HG03159 (cell line): ENCODE measurements around the gene GRID1.

Experiments
- ATAC-seq: cut with Tn5 transposase; IDR thresholded peaks from one replicate; pipeline ENCODE4 v1.9.1; 2021; ENCODE audit warnings: mild to moderate bottlenecking, moderate library complexity; ENCODE audit not compliant: unreplicated experiment

Gene GRID1

DNA sequence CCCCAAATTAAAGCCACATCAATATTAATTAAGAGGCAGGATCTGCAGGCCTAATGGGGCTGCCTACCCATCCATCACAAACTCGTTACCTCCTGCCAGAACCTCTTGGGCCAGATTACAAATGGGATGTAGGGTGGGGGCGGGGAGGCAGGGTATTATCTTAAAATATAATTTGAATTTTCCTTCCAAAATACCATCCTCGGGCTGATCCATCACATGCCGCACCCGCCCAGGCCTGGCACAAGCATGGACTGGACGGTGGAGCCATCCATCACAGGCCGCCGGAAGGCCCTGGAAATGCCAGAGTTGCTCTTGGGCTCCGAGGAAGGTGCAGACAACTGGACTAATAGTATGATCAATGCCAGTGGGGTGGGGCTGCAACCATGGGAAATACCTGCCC, 212.8 kb downstream of the GRID1 start:
- ATAC-seq = no peak

DNA sequence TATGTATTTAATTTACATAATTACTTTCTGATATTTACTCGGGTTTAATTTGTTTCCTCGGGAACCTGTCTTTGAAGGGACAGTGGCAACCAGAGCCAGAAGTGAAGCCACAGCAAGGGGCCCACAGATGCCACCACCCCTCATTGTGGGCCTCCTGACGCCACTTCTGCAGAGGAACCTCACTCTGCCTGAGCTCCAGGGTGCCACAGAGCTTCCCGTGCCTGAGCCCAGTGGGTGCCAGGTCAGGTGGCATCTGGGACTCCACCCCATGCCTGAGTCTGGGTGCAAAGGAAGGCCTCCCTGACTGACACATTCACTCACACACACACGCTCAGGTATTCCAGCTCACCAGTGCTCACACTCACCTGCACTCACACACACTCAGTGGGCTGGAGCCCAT, 213.7 kb downstream of the GRID1 start:
- no peak for ATAC-seq

DNA sequence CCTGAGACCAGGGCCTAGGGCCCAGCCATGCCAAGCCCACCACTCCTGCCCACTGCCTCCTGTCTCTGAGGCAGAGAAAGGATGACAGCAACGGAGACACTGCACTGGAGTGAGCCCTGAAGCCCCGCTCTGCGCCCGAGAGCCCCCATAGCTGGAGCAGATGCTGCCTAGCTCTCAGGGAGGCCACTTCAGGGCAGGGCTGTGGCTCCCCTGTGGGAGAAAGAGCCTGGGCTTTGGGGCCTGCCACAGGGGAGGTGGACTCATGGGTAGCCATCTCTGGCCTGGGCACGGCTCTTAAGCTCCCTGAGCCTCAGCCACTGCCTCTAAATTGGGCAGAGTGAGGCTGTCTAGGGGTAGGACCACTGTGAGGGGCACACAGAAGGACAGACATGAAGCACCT, 214.2 kb downstream of the GRID1 start:
- ATAC-seq = no peak

- no peak for ATAC-seq
Measured at GRCh38 chr10:86151613-86152012, 215.0 kb downstream of the GRID1 start.

DNA sequence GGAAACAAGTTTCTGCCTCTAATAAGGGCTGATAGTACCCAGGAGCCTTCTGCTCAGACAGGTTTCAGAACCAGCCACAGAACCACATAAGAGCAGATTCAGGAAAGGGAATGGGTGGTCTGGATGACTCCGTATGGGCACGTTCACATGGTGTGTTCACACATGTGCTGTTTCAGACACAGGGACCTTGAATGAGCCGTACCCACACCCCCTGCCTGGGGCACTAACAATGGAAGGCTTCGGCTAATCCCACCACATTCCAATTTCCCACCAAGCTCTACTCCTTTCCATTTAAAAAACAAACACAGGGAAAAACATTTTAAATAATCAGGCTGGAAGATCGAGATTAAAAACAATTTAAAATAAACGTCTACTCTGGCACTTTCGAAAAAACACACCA, 217.3 kb downstream of the GRID1 start:
- no peak for ATAC-seq

GRCh38 chr10:86148117-86148516, 218.5 kb downstream of the GRID1 start:
- ATAC-seq = no peak

DNA sequence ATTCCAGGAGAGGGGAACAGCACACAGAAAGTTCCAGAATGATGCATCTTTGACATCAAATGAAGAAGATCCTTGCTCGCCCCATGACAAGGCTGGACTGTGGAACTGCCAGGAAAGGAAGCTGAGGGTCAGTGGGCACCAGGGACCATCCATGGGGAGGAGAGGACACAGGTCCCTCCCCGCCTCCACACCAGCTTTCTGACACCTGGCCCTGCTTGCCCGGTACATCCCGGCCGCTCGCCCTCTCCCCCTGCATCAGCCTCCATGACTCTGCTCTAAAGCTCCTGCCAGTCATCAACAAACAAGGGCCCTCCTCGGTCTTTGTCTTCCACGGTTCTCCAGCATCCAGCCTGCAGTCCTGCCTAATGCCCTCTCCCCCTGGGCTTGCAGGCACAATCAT, 222.3 kb downstream of the GRID1 start:
- ATAC-seq = no peak

GRCh38 chr10:86141896-86142295, 224.7 kb downstream of the GRID1 start:
- ATAC-seq = no peak

DNA sequence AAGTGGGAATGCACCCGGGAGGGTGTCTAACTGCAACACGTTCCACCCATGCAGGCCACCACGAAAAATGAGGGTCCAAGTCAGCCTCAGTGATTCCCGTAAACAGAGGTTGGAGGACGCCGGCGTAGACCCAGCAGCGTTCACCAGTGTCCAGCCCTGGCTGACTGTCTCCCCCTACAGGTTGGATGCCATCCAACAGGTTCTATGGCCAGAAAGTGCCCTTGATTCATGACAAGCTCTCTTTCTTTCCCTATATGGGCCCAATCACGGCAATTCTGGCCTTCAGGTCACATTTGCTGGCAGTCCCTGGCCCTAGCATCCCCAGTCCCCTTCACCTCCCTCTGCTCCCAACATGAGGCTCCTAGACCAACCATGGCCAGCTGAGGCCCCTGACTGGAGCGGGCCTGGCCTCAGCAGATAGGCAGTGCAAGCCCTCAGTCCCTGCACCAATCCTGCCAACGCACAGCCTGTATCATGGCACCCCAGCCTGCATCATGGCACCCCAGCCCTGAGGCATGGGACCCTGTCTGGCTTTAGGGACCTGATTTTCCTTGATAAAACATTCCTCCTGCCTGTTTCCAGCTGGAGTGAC, 227.4 kb downstream of the GRID1 start:
- ATAC-seq = no peak

DNA sequence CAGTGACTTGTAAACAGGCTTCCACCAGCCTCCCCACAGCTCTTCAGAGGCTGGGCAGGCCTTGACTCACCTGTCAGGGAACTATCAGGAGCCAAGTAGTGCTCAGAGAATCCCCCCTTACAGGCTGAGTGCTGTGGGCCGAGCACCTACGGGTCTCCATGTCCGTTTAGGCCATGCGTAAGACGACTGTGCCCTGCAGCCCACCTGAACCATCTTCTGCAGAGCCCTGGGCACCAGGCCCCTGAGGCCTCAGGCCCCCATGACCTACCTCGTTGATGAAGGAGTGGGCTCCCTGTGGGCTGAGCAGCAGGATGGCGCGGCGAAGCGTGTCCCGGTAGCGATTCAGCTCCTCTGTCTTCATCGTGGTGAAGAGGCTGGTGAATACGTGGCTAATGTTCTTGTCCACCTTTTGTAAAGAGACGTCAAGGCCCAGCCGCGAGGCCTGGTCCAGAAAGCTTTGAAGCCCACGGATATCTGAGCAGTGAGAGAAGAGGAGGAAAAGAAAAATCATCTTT, 228.0 kb downstream of the GRID1 start:
- no peak for ATAC-seq

GRCh38 chr10:86137561-86137960, 229.0 kb downstream of the GRID1 start:
- ATAC-seq = no peak

DNA sequence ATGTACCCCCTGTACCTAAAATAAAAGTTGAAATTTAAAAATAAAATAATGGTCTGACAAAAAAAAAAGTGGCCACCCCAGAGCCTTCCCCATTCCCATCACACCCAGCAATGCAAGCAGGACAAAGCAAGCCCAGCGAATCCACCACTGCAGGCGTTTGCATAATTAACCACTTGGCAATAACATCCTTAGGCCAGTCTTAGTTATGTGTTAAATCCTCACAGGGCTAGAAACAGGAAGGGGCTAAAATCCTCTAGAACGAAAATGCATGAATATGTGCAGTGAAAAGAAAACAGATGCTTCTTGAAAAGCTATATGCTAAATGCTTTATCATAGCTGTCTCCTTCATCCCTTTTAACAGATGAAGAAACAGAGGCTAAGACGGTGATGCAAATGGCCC, 229.7 kb downstream of the GRID1 start:
- ATAC-seq = no peak

DNA sequence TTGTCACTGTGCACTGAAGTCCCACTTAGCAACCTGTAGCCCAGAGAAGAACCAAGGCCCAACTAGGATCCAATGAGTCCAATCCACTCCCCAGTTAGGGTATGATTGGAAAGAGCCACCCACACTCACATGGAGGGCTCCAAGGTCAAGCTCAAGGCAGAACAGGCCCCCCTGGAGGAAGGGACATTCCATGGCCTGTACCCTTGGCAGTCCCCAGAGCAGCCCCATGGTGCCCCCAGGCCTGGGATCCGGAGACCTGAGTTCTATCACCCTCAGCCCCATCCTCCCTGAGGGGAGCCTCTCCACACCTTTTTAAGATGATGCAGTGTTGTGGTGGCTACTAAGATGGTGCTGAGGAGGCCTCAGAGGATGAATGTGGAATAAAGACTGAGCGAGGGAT, 231.4 kb downstream of the GRID1 start:
- ATAC-seq = no peak

DNA sequence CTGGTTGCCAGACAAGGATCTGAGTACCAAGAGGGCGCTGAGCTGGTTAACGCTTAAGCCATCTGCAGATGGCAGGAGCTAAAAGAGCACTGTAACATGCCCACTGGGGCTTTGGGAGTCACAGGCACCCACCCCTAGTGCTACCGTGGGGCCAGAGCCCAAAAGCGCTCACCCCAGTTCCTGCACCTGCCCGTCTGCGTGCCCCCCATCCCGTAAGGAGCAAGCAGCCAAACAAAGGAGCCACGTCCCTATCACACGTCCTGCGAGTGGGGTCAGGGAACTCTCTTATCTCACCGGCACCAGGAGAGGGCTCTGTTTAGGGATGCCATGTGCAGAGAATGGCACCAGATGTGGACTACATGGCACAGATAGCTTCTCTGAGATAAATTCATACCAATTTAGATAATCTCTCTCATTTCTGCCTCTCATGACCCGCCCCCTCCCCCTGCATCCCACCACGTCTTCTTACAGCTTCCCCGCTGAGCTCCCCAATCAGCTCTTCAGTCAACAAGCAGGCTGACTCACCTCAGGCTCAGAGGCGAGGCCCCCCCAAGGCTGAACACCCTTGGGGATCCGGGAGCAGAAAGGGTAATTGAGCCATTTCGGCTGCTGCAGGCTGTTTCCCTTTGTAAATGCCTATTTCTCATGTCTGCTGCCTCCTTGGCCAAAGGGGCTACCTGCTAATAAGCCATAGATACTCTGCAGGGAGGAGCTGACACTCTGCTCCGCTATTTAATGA, 235.7 kb downstream of the GRID1 start:
- no peak for ATAC-seq

- no peak for ATAC-seq
Measured at GRCh38 chr10:86130041-86130440, 236.6 kb downstream of the GRID1 start.

DNA sequence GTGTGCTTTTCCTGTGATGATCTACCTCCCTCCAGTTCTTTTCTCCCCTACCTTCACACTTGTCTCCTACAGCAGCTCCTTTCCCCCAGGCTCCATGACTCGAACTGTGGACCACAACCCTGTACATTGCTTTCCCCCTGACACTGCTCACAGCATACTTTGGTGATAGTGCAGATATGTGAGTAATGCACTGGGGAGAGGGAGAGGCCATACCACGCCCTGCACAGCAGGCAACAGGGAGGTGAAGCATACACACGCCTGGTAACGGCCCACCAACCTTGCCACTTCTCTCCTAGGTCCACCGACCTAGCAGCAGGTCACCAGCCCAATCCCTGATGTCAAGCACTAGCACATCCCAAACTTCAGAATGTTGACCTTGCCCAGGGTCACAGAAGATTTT, 238.2 kb downstream of the GRID1 start:
- ATAC-seq = no peak

- ATAC-seq = no peak
Measured at GRCh38 chr10:86127274-86127819, 239.2 kb downstream of the GRID1 start.

GRCh38 chr10:86124734-86125133, 241.9 kb downstream of the GRID1 start:
- no peak for ATAC-seq

GRCh38 chr10:86123715-86124114, 242.9 kb downstream of the GRID1 start:
- no peak for ATAC-seq

DNA sequence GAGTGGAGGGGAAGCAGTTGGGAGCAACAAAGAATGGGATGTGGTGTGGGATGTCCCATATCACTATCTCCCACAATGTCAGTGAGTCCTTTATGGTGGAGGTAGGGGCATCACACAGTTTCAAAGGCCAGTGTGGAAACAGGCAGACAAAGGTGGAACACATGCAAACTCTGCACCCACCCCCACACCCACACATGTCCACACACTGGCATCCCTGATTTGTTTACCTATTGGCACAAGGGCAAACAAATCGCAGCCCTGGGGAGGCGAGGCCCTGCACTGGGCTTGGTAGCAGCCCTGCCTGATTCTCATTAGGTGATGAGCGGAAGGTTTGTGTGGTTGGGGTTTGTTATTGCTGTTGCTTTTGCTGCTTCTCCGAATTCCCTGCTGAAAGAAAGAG, 243.3 kb downstream of the GRID1 start:
- no peak for ATAC-seq

DNA sequence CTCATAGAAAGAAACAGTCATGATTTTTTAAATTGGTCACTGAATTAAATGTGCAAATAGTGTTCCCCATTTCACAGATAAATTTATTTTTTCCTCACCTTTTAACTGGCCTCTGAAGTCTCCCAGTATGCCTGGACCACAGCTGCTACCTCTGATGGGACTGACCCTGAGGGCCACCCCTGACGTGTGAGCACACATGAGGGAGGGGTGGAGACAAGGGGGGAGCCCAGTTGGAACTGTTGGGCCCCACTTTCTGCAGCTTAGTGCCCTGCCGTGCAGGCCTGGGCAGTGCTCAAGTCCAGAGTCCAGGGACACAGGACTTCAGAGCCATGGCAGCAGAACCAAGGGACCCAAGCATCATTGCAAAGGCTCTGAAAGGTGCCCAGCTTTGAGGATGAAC, 243.9 kb downstream of the GRID1 start:
- no peak for ATAC-seq

DNA sequence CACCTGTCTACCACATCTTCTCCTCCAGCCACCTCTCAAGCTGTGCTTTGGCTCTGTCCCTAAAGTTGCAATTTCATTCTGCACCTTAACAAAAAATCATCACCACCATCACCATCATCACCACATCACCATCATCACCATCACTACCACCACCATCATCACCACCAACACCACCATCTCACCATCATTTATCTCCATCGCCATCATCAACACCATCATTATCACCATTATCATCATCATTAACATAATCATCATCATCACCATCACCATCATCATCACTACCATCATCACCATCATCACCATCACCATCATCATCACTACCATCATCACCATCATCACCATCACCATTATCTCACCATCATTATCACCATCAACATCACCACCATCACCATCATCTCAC, 245.4 kb downstream of the GRID1 start:
- no peak for ATAC-seq
